Effector memory CD8-positive, alpha-beta T cell (primary cell): Measurements from ENCODE around the gene CENPX.
"Not testable (repeated sequence)": the region's sequence is repeated elsewhere in the genome, so short reads cannot be mapped to it uniquely, and the experiment has no call there.

Experiments used
- ATAC-seq: fragments of 150-1000 bp; cut with Tn5 transposase; replicated peaks from 2 replicates; pipeline ENCODE4 v1.10.0; 2021; ENCODE audit warnings: mild to moderate bottlenecking, moderate library complexity
- DNase-seq, 3 experiments: peaks; one replicate each; pipeline ENCODE4 v3.0.0; 2021
- H3K27ac Mint-ChIP-seq, 2 donors: one replicate each; pipeline ENCODE4 v1.8.0; 2022; ENCODE audit warnings: mild to moderate bottlenecking in 2 of 2, mixed read lengths in 2 of 2, moderate library complexity in 2 of 2
- H3K27me3 Mint-ChIP-seq, 2 donors: one replicate each; pipeline ENCODE4 v1.8.0; 2022; ENCODE audit warnings: mixed read lengths in 2 of 2
- H3K36me3 Mint-ChIP-seq: one replicate; pipeline ENCODE4 v1.8.0; 2022; ENCODE audit warnings: mild to moderate bottlenecking, moderate library complexity, mixed read lengths; ENCODE audit not compliant: insufficient read depth
- H3K4me1 Mint-ChIP-seq, 2 donors: one replicate each; pipeline ENCODE4 v1.8.0; 2022; ENCODE audit warnings: low read depth in 2 of 2, mixed read lengths in 2 of 2
- H3K4me3 Mint-ChIP-seq, 2 donors: one replicate each; pipeline ENCODE4 v1.8.0; 2022; ENCODE audit warnings: mild to moderate bottlenecking in 2 of 2, mixed read lengths in 2 of 2, moderate library complexity in 2 of 2
- H3K9me3 Mint-ChIP-seq, 2 donors: one replicate each; pipeline ENCODE4 v1.8.0; 2022; ENCODE audit warnings: mixed read lengths in 2 of 2

Gene CENPX

GRCh38 chr17:81983011-81983638 lies 39.6 kb downstream of the CENPX start:
- no peaks in the 10 kb centered on the region for H3K9me3 Mint-ChIP-seq
- no peak overlapping the region for H3K4me3 Mint-ChIP-seq

DNA sequence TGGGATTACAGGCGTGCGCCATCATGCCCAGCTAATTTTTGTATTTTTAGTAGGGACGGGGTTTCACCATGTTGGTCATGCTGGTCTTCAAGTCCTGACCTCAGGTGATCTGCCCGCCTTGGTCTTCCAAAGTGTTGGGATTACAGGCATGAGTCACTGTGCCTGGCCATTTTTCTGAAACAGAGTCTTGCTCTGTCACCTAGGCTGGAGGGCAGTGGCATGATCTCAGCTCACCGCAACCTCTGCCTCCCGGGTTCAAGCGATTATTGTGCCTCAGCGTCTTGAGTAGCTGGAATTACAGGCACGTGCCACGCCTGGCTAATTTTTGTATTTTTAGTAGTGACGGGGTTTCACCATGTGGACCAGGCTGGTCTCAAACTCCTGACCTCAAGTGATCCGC lies 41.2 kb downstream of the CENPX start:
- not testable (repeated sequence) for ATAC-seq, H3K27me3 Mint-ChIP-seq, H3K27ac Mint-ChIP-seq, DNase-seq, H3K4me3 Mint-ChIP-seq, H3K9me3 Mint-ChIP-seq
- Mint-ChIP-seq H3K36me3 (peaks cover 24% of the 10 kb centered on the region), H3K4me1 (peaks cover 24 to 28% of the 10 kb centered on the region in 2 donors)

More at GRCh38 chr17:81983011-81983638, 39.6 kb downstream of the CENPX start:
- no peaks in the 10 kb centered on the region for H3K27me3 Mint-ChIP-seq
- H3K27ac Mint-ChIP-seq = peak overlapping the region in 1 of 2 donors; percentile 16
- DNase-seq (no peak), ATAC-seq (no peak)
- peaks cover 24 to 25% of the 10 kb centered on the region in 2 donors for H3K4me1 Mint-ChIP-seq
- H3K36me3 Mint-ChIP-seq = peaks cover 31% of the 10 kb centered on the region

GRCh38 chr17:81980707-81981343 lies 41.9 kb downstream of the CENPX start:
- H3K9me3 Mint-ChIP-seq = no peaks in the 10 kb centered on the region
- DNase-seq (no peak), ATAC-seq (no peak)
- no peak overlapping the region for H3K27ac Mint-ChIP-seq
- no peaks in the 10 kb centered on the region for H3K27me3 Mint-ChIP-seq
- peaks cover 23% of the 10 kb centered on the region for H3K36me3 Mint-ChIP-seq
- no peak overlapping the region for H3K4me3 Mint-ChIP-seq
- H3K4me1 Mint-ChIP-seq = peaks cover 27 to 30% of the 10 kb centered on the region in 2 donors

DNA sequence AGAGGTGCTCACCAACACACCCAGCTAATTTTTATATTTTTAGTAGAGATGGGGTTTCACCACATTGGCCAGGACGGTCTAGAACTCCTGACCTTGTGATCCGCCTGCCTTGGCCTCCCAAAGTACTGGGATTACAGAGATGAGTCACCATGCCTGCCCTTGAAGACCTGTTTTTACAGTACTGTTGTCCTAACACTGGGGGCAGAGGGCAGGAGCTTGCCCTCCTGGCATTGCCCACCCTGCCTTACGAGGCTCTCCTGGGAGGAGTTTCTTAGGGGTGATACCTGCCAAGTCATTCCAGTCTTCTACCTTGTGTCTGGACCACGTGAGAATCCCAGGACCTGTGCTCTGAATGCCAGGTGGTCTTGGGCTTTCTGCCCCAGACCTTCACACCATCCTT lies 42.6 kb downstream of the CENPX start:
- peaks cover 26 to 30% of the 10 kb centered on the region in 2 donors for H3K4me1 Mint-ChIP-seq
- DNase-seq (no peak), ATAC-seq (no peak)
- H3K36me3 Mint-ChIP-seq = peaks cover 18% of the 10 kb centered on the region
- no peaks in the 10 kb centered on the region for H3K9me3 Mint-ChIP-seq
- no peaks in the 10 kb centered on the region for H3K27me3 Mint-ChIP-seq
- H3K4me3 Mint-ChIP-seq = peak overlapping the region; percentile 41 to 55
- no peak overlapping the region for H3K27ac Mint-ChIP-seq

GRCh38 chr17:81978524-81979298 lies 44.0 kb downstream of the CENPX start:
- Mint-ChIP-seq H3K4me1 (peaks cover 23 to 30% of the 10 kb centered on the region in 2 donors), H3K9me3 (no peaks in the 10 kb centered on the region), H3K36me3 (peaks cover 18% of the 10 kb centered on the region), H3K27ac (peak overlapping the region in 1 of 2 donors; percentile 66), H3K27me3 (no peaks in the 10 kb centered on the region), H3K4me3 (peak overlapping the region; percentile 92 to 98)
- ATAC-seq = no peak
- DNase-seq = no peak

DNA sequence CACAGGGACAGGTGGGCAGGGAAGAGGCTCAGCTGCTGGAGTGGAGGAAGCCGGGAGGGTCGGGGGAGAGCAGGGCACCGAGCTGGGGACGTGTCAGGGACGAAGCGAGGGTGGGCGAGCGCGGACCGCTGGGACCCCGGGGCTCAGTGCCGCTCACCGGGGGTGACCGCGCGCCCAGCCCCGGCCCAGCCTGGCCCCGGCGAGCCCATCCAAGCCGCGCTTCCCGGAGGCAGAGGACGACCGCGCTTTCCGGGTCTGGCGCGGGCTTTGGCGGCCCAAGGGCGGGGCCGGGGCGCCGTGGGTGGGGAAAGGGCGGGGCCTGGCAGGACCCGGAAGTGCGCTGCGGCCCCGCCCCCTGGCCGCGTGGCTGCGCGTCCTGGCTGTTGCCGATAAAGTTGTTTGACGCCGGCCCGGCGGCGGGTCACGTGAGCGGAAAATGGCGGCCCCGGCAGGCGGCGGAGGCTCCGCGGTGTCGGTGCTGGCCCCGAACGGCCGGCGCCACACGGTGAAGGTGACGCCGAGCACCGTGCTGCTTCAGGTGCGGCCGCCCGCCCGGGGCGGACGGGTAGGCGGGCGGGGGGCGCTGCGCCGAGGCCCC lies 45.4 kb downstream of the CENPX start, which contains the start of gene ASPSCR1:
TSS of gene ASPSCR1 (plus strand) at position 419 of the 598 bp plus-strand sequence. CDS start at position 437, 18 bp downstream.
- peaks cover 18 to 30% of the 10 kb centered on the region in 2 donors for H3K4me1 Mint-ChIP-seq

GRCh38 chr17:81976332-81977210 lies 46.1 kb downstream of the CENPX start:
- DNase-seq (no peak), ATAC-seq (peak; percentile 18)
- peak overlapping the region; percentile 94 to 96 for H3K27ac Mint-ChIP-seq
- H3K9me3 Mint-ChIP-seq = no peaks in the 10 kb centered on the region
- no peaks in the 10 kb centered on the region for H3K27me3 Mint-ChIP-seq
- peaks cover 11% of the 10 kb centered on the region for H3K36me3 Mint-ChIP-seq
- H3K4me3 Mint-ChIP-seq = peak overlapping the region; percentile 92 to 98
- H3K4me1 Mint-ChIP-seq = peaks cover 16 to 30% of the 10 kb centered on the region in 2 donors

More for the DNA sequence above, 45.4 kb downstream of the CENPX start, which contains the start of gene ASPSCR1:
- Mint-ChIP-seq H3K9me3 (no peaks in the 10 kb centered on the region), H3K27me3 (no peaks in the 10 kb centered on the region), H3K4me3 (peak within 1 kb of the TSS; percentile 92 to 98), H3K27ac (peak within 1 kb of the TSS; percentile 94 to 96), H3K36me3 (peaks cover 11% of the 10 kb centered on the region)
- peak; percentile 93 for ATAC-seq
- DNase-seq = peak; percentile 83 to 87 (median 84)

GRCh38 chr17:81973432-81973831 lies 49.2 kb downstream of the CENPX start:
- Mint-ChIP-seq H3K4me3 (no peak overlapping the region), H3K27me3 (no peaks in the 10 kb centered on the region), H3K4me1 (peaks cover 11 to 14% of the 10 kb centered on the region in 2 donors), H3K36me3 (peaks cover 8% of the 10 kb centered on the region), H3K27ac (no peak overlapping the region), H3K9me3 (no peaks in the 10 kb centered on the region)
- ATAC-seq (no peak), DNase-seq (no peak)

GRCh38 chr17:81968850-81969812 lies 53.5 kb downstream of the CENPX start:
- H3K4me3 Mint-ChIP-seq = no peak overlapping the region
- peaks cover 3 to 9% of the 10 kb centered on the region in 2 donors for H3K4me1 Mint-ChIP-seq
- no peak overlapping the region for H3K27ac Mint-ChIP-seq
- H3K27me3 Mint-ChIP-seq = peaks cover 5 to 12% of the 10 kb centered on the region in 2 donors
- H3K9me3 Mint-ChIP-seq = no peaks in the 10 kb centered on the region
- peaks cover 5% of the 10 kb centered on the region for H3K36me3 Mint-ChIP-seq
- DNase-seq = no peak
- no peak for ATAC-seq
